ENCODE measurements around the gene LMCD1.

LMCD1 gene

DNA sequence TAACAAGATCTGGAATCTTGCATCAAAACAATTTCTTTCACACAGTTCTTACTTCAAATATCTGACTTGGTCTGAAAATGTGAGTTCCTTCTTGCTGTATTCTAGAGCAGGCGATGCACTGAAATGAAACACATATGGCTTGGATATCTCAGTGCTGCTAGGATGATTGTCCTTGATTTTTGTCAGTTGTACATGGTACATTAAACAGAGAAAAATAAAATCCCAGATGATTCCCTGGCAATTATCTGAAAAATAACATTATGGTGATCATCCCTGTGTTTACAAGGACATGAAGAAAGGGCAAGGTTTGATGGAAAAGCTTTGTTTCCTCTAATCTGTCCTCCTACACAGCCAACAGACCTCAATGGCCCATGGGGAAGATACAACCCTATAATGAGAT, 10.6 kb downstream of the LMCD1 start:
- Histone ChIP-seq H3K27ac (ENCODE audit: low read depth, low read length) (no peak overlapping the region), H3K4me3 (ENCODE audit: low read depth in 1 of 2, low read length in 2 of 2) (no peak overlapping the region), H3K9ac (ENCODE audit: low read length) (no peak overlapping the region), H3K4me1 (ENCODE audit: insufficient read depth, low read length) (no peaks in the 10 kb centered on the region), H3K36me3 (ENCODE audit: insufficient read depth, low read length) (no peaks in the 10 kb centered on the region), H3K27me3 (ENCODE audit: control insufficient read depth in 1 of 2, insufficient read depth in 2 of 2, low read length in 2 of 2) (no peaks in the 10 kb centered on the region), H3K9me3 (ENCODE audit: low read length) (no peaks in the 10 kb centered on the region)

DNA sequence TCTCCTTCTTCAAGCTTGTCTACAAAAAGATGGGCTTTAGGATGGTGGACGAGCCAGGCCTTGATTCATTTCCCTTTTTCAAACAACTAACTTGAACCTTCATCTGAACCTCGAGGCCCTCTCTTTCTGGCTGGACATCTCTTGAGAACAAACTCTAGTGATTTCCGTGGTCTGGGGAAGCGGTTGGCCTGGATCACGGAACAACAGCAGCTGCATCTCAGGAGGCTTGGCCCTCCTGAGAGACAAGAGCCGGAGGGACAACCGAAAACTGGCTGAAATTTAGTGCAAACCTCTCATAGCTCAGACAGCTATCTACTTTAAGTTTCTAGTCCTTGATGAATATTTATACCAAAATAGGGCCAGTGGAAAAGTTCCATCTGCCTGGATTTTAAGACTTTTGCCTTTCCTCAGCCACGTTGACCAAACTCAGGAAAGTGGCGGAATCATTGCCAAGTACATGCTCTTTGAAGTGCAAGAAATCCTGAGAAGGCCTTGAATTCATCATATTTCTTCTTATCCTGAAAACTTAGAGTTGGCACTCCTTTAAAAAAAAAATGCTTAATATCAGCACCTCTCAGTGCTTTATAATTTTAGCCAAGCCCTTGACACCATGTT, 14.5 kb downstream of the LMCD1 start:
- no peaks in the 10 kb centered on the region for H3K36me3 ChIP-seq (ENCODE audit: insufficient read depth, low read length)
- no peaks in the 10 kb centered on the region for H3K4me1 ChIP-seq (ENCODE audit: insufficient read depth, low read length)

DNA sequence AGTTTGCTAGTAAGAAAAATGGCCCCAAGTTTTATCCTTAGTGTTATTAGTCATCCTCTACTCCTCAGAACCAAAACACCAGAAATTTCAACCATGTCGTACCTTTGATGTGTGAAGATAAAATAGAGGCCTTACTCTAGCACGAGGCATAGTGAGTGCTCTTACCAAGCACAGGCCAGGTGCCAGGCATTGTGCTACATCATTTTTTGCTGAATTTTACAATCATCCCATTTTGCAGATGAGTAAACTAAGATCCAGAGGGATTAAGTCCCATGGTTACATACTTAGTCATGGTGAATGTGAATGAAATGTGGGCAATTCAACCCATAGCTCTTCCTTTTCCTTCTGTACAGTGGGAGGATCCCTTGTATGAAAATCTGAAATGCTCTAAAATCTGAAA, 15.2 kb downstream of the LMCD1 start:
- Histone ChIP-seq H3K36me3 (ENCODE audit: insufficient read depth, low read length) (no peaks in the 10 kb centered on the region), H3K9me3 (ENCODE audit: low read length) (no peaks in the 10 kb centered on the region), H3K27ac (ENCODE audit: low read depth, low read length) (no peak overlapping the region), H3K4me3 (ENCODE audit: low read depth in 1 of 2, low read length in 2 of 2) (no peak overlapping the region), H3K4me1 (ENCODE audit: insufficient read depth, low read length) (no peaks in the 10 kb centered on the region), H3K27me3 (ENCODE audit: control insufficient read depth in 1 of 2, insufficient read depth in 2 of 2, low read length in 2 of 2) (no peaks in the 10 kb centered on the region), H3K9ac (ENCODE audit: low read length) (no peak overlapping the region)

More for the DNA sequence above, 14.5 kb downstream of the LMCD1 start:
- Histone ChIP-seq H3K27ac (ENCODE audit: low read depth, low read length) (no peak overlapping the region), H3K9ac (ENCODE audit: low read length) (no peak overlapping the region), H3K27me3 (ENCODE audit: control insufficient read depth in 1 of 2, insufficient read depth in 2 of 2, low read length in 2 of 2) (no peaks in the 10 kb centered on the region), H3K4me3 (ENCODE audit: low read depth in 1 of 2, low read length in 2 of 2) (no peak overlapping the region), H3K9me3 (ENCODE audit: low read length) (no peaks in the 10 kb centered on the region)

DNA sequence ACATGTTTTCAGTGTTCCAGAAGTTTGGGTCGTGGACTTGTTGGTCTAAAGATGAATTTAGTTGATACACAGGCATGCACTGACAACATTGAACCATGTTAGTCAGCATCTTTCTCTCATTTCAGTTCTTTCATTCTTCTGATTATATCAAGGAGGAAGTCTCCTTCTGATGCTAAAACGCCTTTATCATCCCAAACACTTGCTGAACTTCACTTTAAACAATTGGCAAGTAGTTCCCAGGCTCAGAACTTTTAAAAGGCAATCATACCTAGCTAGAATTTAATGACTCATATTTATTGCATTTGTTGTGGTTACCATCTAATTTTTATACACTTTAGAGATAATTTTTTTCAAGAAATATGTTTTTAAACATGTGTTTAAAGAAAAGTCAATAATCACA, 15.9 kb downstream of the LMCD1 start:
- Histone ChIP-seq H3K4me3 (ENCODE audit: low read depth in 1 of 2, low read length in 2 of 2) (no peak overlapping the region), H3K36me3 (ENCODE audit: insufficient read depth, low read length) (no peaks in the 10 kb centered on the region), H3K27ac (ENCODE audit: low read depth, low read length) (no peak overlapping the region), H3K4me1 (ENCODE audit: insufficient read depth, low read length) (no peaks in the 10 kb centered on the region), H3K27me3 (ENCODE audit: control insufficient read depth in 1 of 2, insufficient read depth in 2 of 2, low read length in 2 of 2) (no peaks in the 10 kb centered on the region), H3K9me3 (ENCODE audit: low read length) (no peaks in the 10 kb centered on the region), H3K9ac (ENCODE audit: low read length) (no peak overlapping the region)

DNA sequence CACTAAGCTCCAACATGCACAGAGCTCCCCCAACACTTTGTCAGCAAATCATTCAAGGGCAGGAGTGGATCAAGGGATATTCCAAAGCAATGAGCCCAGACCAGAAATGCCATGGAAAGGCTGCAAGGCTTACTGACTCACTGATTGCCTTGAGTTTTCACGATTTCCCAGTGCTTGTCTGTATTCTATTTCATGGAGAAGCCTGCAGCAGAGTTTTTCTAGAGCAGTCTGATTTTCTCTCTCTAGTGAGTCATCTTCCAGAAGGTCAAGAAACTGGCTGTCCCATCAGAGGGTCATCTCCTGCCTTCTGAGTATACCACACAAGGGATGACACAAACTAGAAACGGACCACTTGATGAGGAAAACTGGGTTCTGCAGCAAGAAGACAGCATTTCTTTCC, 16.5 kb downstream of the LMCD1 start:
- H3K27ac ChIP-seq (ENCODE audit: low read depth, low read length) = no peak overlapping the region
- H3K4me1 ChIP-seq (ENCODE audit: insufficient read depth, low read length) = no peaks in the 10 kb centered on the region
- H3K27me3 ChIP-seq (ENCODE audit: control insufficient read depth in 1 of 2, insufficient read depth in 2 of 2, low read length in 2 of 2) = no peaks in the 10 kb centered on the region
- no peak overlapping the region for H3K4me3 ChIP-seq (ENCODE audit: low read depth in 1 of 2, low read length in 2 of 2)
- no peaks in the 10 kb centered on the region for H3K9me3 ChIP-seq (ENCODE audit: low read length)
- no peaks in the 10 kb centered on the region for H3K36me3 ChIP-seq (ENCODE audit: insufficient read depth, low read length)
- no peak overlapping the region for H3K9ac ChIP-seq (ENCODE audit: low read length)

DNA sequence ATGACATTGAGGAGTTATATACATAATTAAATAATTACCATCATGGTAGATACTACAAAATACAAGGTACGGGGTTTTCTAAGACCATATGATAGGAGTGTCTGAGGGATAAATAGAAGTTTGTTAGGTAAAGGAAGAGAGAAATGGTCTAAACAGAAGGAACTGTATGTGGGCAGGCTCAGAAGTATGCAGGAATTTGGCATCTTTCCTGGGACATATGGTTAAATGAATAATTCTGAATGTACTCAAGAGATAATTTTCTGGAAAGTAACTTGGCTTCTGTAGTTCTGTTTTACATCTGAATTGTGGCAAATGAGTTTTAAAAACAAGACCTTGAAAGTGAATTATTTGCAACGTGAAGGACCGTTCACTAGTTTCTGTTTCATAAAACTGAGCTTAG, 17.5 kb downstream of the LMCD1 start:
- H3K36me3 ChIP-seq (ENCODE audit: insufficient read depth, low read length) = no peaks in the 10 kb centered on the region
- no peaks in the 10 kb centered on the region for H3K27me3 ChIP-seq (ENCODE audit: control insufficient read depth in 1 of 2, insufficient read depth in 2 of 2, low read length in 2 of 2)
- no peak overlapping the region for H3K4me3 ChIP-seq (ENCODE audit: low read depth in 1 of 2, low read length in 2 of 2)
- H3K27ac ChIP-seq (ENCODE audit: low read depth, low read length) = no peak overlapping the region
- no peaks in the 10 kb centered on the region for H3K9me3 ChIP-seq (ENCODE audit: low read length)
- H3K4me1 ChIP-seq (ENCODE audit: insufficient read depth, low read length) = no peaks in the 10 kb centered on the region
- no peak overlapping the region for H3K9ac ChIP-seq (ENCODE audit: low read length)

DNA sequence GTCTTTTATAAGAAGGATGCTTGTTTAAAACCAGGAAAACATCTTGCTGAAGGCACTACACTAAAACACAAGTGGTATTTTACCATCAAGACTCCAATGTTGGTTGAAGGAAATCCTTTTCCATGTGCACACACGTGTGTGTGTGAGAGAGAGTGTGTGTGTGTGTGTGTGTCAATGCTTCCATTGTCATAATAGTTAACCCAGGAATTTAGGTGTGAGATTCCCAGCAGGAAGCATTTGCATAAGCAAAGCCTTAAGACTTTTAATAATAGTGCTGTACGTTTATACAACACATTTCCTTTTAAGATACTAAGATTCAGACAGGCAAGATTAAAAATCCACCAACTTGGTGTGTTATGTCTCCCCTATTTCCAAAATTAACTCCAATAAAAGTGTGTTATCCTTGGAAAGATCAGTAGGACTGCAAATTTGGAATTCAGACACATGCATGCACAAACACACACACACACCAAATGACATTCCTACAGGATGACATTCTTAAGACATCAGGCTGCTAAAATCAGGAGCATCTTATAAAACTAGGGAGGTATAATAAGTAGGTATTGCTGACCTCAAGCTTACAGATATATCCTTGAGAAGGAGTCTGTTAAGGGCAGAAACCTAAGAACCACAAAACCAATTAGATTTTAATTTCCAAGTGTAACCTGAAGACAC, 18.3 kb downstream of the LMCD1 start:
- no peaks in the 10 kb centered on the region for H3K36me3 ChIP-seq (ENCODE audit: insufficient read depth, low read length)
- H3K4me3 ChIP-seq (ENCODE audit: low read depth in 1 of 2, low read length in 2 of 2) = no peak overlapping the region
- no peak overlapping the region for H3K9ac ChIP-seq (ENCODE audit: low read length)
- H3K27me3 ChIP-seq (ENCODE audit: control insufficient read depth in 1 of 2, insufficient read depth in 2 of 2, low read length in 2 of 2) = no peaks in the 10 kb centered on the region
- no peaks in the 10 kb centered on the region for H3K9me3 ChIP-seq (ENCODE audit: low read length)
- no peaks in the 10 kb centered on the region for H3K4me1 ChIP-seq (ENCODE audit: insufficient read depth, low read length)
- H3K27ac ChIP-seq (ENCODE audit: low read depth, low read length) = no peak overlapping the region

DNA sequence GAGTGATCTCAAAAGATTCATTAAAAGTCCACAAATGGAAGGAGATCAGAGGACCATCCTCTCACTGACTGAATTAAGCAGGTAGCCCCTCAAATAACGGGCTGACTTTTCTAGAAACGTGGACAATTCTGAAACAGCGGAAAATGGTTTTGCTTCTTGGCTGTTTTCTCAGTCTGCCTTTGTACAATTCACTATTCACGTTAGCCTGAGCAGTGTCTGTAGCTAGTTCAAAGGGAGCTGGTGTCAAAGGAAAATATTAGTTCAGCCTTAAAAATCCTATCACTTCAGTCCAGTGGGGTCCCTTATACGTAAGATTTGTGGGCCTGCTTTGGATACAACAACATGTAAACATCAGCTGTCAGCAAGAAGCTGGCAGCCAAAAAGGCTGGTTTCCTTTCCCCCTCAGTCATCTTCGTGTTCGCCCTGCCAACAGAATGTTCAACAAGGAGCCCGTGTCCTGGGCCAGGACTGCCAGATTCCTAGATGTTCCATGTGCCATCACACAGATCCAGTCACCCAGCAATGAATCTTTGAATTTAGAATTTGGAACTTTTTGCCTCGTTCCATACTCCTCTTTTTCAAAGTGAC, 19.3 kb downstream of the LMCD1 start:
- Histone ChIP-seq H3K4me1 (ENCODE audit: insufficient read depth, low read length) (no peaks in the 10 kb centered on the region), H3K27ac (ENCODE audit: low read depth, low read length) (no peak overlapping the region), H3K9ac (ENCODE audit: low read length) (no peak overlapping the region), H3K36me3 (ENCODE audit: insufficient read depth, low read length) (no peaks in the 10 kb centered on the region), H3K4me3 (ENCODE audit: low read depth in 1 of 2, low read length in 2 of 2) (no peak overlapping the region), H3K27me3 (ENCODE audit: control insufficient read depth in 1 of 2, insufficient read depth in 2 of 2, low read length in 2 of 2) (no peaks in the 10 kb centered on the region), H3K9me3 (ENCODE audit: low read length) (no peaks in the 10 kb centered on the region)

DNA sequence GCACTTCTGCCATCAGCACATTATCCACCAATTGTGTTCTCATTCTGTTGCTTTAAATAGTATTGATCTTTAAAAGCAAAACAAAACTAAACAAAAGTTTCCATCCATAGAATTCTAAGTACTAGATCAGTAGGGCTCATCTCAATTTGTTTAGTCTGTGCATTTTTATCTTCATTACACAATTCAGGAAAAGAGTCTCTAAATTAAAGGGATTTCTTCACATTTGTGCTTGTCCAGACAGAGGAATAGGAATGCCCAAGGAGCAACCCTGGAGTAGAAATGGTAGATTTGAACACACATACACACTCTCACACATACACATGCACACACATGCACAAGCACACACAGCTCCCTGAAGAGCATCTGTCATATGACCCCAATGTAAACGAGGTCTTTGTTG, 21.4 kb downstream of the LMCD1 start:
- H3K9me3 ChIP-seq (ENCODE audit: low read length) = no peaks in the 10 kb centered on the region
- H3K4me3 ChIP-seq (ENCODE audit: low read depth in 1 of 2, low read length in 2 of 2) = no peak overlapping the region
- H3K4me1 ChIP-seq (ENCODE audit: insufficient read depth, low read length) = no peaks in the 10 kb centered on the region
- no peak overlapping the region for H3K9ac ChIP-seq (ENCODE audit: low read length)
- H3K27ac ChIP-seq (ENCODE audit: low read depth, low read length) = no peak overlapping the region
- H3K27me3 ChIP-seq (ENCODE audit: control insufficient read depth in 1 of 2, insufficient read depth in 2 of 2, low read length in 2 of 2) = no peaks in the 10 kb centered on the region
- H3K36me3 ChIP-seq (ENCODE audit: insufficient read depth, low read length) = no peaks in the 10 kb centered on the region

DNA sequence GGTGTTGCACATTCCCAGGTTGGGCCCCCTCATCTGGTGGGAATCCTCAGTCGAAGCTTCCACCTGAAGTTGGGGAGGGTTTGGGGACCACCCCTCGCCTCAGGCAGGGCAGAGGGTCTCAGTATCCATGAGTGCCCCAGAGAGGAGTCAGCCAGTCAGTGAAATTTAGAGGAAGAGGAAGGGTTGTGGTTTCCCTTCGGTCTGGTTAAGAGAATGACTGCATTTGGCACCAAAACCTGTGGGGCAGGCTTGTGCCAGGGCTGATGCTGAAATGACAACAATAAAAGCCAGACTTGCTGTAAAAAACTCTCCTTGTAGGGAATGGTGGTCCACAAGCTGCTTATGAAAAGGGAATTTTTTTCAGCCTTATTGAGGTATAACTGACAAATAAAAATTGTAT, 22.6 kb downstream of the LMCD1 start:
- no peaks in the 10 kb centered on the region for H3K27me3 ChIP-seq (ENCODE audit: control insufficient read depth in 1 of 2, insufficient read depth in 2 of 2, low read length in 2 of 2)
- no peak overlapping the region for H3K27ac ChIP-seq (ENCODE audit: low read depth, low read length)
- H3K4me3 ChIP-seq (ENCODE audit: low read depth in 1 of 2, low read length in 2 of 2) = no peak overlapping the region
- no peaks in the 10 kb centered on the region for H3K9me3 ChIP-seq (ENCODE audit: low read length)
- H3K4me1 ChIP-seq (ENCODE audit: insufficient read depth, low read length) = no peaks in the 10 kb centered on the region
- no peak overlapping the region for H3K9ac ChIP-seq (ENCODE audit: low read length)
- no peaks in the 10 kb centered on the region for H3K36me3 ChIP-seq (ENCODE audit: insufficient read depth, low read length)

DNA sequence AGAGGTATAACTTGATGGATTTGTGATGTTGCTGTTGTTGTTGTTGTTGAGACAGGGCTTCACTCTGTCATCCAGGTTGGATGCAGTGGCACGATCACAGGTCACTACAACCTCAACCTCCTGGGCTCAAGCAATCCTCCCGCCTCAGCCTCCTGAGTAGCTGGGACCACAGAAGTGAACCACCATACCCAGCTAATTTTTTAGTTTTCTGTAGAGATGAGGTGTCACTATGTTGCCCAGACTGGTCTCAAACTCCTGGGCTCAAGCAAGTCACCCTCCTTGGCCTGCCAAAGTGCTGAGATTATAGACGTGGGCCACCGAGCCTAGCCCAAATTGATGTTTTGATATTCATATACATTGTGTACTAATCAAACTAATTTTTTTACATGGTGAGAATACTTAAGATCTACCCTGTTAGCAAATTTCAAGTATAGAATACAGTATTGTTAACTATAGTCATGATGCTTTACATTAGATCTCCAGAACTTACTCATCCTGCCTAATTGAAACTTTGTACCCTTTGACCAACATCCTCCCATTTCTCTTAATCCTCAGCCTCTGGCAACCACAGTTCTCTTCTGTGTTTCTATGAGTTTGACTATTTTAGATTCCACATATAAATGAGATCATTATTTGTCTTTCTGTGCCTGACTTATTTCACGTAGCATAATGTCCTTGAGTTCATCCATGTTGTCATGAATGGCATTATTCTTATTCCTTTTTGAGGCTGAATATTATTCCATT, 23.2 kb downstream of the LMCD1 start:
- Histone ChIP-seq H3K27ac (ENCODE audit: low read depth, low read length) (no peak overlapping the region), H3K9me3 (ENCODE audit: low read length) (no peaks in the 10 kb centered on the region), H3K9ac (ENCODE audit: low read length) (no peak overlapping the region), H3K27me3 (ENCODE audit: control insufficient read depth in 1 of 2, insufficient read depth in 2 of 2, low read length in 2 of 2) (no peaks in the 10 kb centered on the region), H3K4me3 (ENCODE audit: low read depth in 1 of 2, low read length in 2 of 2) (no peak overlapping the region), H3K36me3 (ENCODE audit: insufficient read depth, low read length) (no peaks in the 10 kb centered on the region), H3K4me1 (ENCODE audit: insufficient read depth, low read length) (no peaks in the 10 kb centered on the region)

Measured in muscle layer of colon (tissue), 2 donors.